ENCODE data around the gene SPDYE4. TPM values are rescaled to one million over a fixed set of nuclear protein-coding genes. Genes with fewer than 3 reads are reported as not detected.

Gene SPDYE4
- polyA plus RNA-seq, 1 of the 3 experiments (the other 2 are of a cell fraction), result not detected

DNA sequence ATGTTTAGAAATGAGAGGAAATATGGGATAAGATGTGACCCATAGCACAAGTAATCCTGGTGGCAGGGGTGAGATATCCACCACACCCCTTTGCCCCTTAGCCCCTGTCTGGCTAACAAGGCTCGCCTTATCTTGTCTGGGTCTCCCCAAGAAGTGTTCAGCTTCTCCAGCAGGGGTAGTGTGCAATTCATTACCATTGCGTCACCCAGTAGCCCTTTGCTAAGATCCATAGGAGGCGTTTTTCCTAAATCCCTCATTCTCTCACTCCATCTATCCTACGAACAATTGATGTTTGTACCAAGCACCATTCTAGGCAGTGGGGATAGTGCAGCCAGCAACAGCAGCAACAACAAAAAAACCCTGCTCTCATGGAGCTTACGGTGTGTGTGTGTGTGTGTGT lies 44.5 kb downstream of the SPDYE4 start (continued):
- TF ChIP-seq, protein P1, sequence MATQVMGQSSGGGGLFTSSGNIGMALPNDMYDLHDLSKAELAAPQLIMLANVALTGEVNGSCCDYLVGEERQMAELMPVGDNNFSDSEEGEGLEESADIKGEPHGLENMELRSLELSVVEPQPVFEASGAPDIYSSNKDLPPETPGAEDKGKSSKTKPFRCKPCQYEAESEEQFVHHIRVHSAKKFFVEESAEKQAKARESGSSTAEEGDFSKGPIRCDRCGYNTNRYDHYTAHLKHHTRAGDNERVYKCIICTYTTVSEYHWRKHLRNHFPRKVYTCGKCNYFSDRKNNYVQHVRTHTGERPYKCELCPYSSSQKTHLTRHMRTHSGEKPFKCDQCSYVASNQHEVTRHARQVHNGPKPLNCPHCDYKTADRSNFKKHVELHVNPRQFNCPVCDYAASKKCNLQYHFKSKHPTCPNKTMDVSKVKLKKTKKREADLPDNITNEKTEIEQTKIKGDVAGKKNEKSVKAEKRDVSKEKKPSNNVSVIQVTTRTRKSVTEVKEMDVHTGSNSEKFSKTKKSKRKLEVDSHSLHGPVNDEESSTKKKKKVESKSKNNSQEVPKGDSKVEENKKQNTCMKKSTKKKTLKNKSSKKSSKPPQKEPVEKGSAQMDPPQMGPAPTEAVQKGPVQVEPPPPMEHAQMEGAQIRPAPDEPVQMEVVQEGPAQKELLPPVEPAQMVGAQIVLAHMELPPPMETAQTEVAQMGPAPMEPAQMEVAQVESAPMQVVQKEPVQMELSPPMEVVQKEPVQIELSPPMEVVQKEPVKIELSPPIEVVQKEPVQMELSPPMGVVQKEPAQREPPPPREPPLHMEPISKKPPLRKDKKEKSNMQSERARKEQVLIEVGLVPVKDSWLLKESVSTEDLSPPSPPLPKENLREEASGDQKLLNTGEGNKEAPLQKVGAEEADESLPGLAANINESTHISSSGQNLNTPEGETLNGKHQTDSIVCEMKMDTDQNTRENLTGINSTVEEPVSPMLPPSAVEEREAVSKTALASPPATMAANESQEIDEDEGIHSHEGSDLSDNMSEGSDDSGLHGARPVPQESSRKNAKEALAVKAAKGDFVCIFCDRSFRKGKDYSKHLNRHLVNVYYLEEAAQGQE (IDR thresholded peaks at IDR 0.05; ENCODE audit: low read depth, low read length), result no peak
- no peak for TF ChIP-seq SIN3A (IDR thresholded peaks at IDR 0.05; ENCODE audit: borderline replicate concordance, low read depth, low read length)

DNA sequence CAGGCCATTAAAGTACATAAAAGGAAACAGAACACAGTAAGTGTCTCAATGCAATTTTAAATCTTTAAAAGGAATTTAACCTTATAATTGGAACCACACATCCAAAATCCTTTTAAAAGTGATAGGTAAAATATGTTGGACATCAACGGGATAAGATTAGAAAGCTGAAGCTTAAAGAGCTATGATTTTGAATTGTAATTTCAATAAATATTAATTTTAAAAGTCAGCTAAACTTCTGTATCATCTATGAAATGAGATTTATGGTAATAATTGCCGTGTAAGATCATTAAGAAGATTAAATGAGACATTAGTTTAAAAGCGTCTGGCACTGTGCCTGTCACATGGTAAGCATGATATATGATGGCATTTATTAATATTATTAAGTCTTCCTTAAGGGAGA lies 45.0 kb downstream of the SPDYE4 start:
- Histone ChIP-seq H3K79me2 (ENCODE audit: insufficient read depth) (no peaks in the 10 kb centered on the region), H2AFZ (ENCODE audit: low read depth) (no peak overlapping the region), H3K4me2 (no peak overlapping the region), H4K20me1 (ENCODE audit: insufficient read depth) (no peaks in the 10 kb centered on the region), H3K4me3 (ENCODE audit: low read depth in 2 of 2, low read length in 1 of 2) (no peak overlapping the region), H3K9ac (no peak overlapping the region), H3K27me3 (ENCODE audit: insufficient read depth) (no peaks in the 10 kb centered on the region; the same call in 1 of the 2 replicates), H3K36me3 (replicated peaks in 1 of 2; ENCODE audit: control insufficient read depth in 1 of 2, insufficient read depth in 2 of 2, low read length in 1 of 2) (no peaks in the 10 kb centered on the region), H3F3A (replicated peaks; ENCODE audit: insufficient read depth) (no peaks in the 10 kb centered on the region), H3K4me1 (ENCODE audit: control insufficient read depth in 1 of 2, insufficient read depth in 2 of 2, low read depth in 1 of 2, low read length in 1 of 2) (peaks cover 0 to 3% of the 10 kb centered on the region in 2 experiments; a peak in 1 of 4 replicates), H3K9me2 (no peaks in the 10 kb centered on the region), H3K27ac (ENCODE audit: low read depth in 2 of 2, low read length in 1 of 2) (no peak overlapping the region), H3K9me3 (no peaks in the 10 kb centered on the region)
- TF ChIP-seq EP300 (IDR thresholded peaks at IDR 0.05; ENCODE audit: borderline replicate concordance in 1 of 2, low read depth in 1 of 2, low read length in 1 of 2), result 0 out of 4 replicates have a peak, but pooled peaks of 1 of the 2 experiments have one; percentile 19
- TF ChIP-seq, protein P1 (IDR thresholded peaks at IDR 0.05; ENCODE audit: low read depth, low read length), result no peak
- POLR2A ChIA-PET, result no interaction called here
- WGBS (ENCODE audit: low lambda C conversion rate), result 20% methylated on average over 3 of the region's 3 CpGs
- CTCF ChIA-PET, result interaction anchor here (1.5 kb wide), 1 partner anchor 33 kb away, joined by 4 read pairs; no protein-coding TSS in a partner anchor
- no peak for DNase-seq

DNA sequence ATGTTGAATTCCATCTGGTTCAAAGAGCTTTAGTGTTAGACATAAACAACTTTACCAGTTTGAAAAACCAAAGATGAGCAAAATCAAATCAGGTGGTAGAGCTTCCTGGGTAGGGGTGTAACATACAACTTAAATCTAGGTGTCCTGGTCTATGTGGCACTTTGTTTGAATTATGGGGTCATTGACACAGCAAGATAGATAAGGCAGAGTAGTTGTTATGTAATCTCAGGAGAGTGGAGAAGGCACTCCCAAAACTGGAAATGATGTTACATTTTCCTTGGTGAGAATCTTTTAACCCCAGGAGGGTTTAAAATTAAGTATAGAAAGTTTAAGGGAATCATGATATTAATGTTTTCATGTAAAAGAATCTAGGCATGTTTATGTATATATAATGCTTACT lies 45.6 kb downstream of the SPDYE4 start:
- H3K9me2 ChIP-seq, result no peaks in the 10 kb centered on the region
- no peaks in the 10 kb centered on the region for H3F3A ChIP-seq (replicated peaks; ENCODE audit: insufficient read depth)
- DNase-seq, result no peak
- no peaks in the 10 kb centered on the region for H3K79me2 ChIP-seq (ENCODE audit: insufficient read depth)
- H3K9ac ChIP-seq, result no peak overlapping the region
- no peak overlapping the region for H3K27ac ChIP-seq (ENCODE audit: low read depth in 2 of 2, low read length in 1 of 2)
- H3K36me3 ChIP-seq (replicated peaks in 1 of 2; ENCODE audit: control insufficient read depth in 1 of 2, insufficient read depth in 2 of 2, low read length in 1 of 2), result no peaks in the 10 kb centered on the region
- ChIA-PET CTCF (no interaction called here), POLR2A (no interaction called here)
- no peak overlapping the region for H3K4me3 ChIP-seq (ENCODE audit: low read depth in 2 of 2, low read length in 1 of 2)
- H3K4me2 ChIP-seq, result no peak overlapping the region
- H3K9me3 ChIP-seq, result no peaks in the 10 kb centered on the region
- H3K4me1 ChIP-seq (ENCODE audit: control insufficient read depth in 1 of 2, insufficient read depth in 2 of 2, low read depth in 1 of 2, low read length in 1 of 2), result peaks cover 0 to 8% of the 10 kb centered on the region in 2 experiments; a peak in 1 of 4 replicates
- no peaks in the 10 kb centered on the region; the same call in 1 of the 2 replicates for H3K27me3 ChIP-seq (ENCODE audit: insufficient read depth)
- no peak overlapping the region for H2AFZ ChIP-seq (ENCODE audit: low read depth)
- H4K20me1 ChIP-seq (ENCODE audit: insufficient read depth), result no peaks in the 10 kb centered on the region
- TF ChIP-seq NRF1 (IDR thresholded peaks at IDR 0.05; ENCODE audit: low read depth, low read length) (no peak), MEF2A (IDR thresholded peaks at IDR 0.05; ENCODE audit: borderline replicate concordance, low read depth) (no peak), SIN3A (IDR thresholded peaks at IDR 0.05; ENCODE audit: borderline replicate concordance, low read depth, low read length) (no peak), YY1 (IDR thresholded peaks at IDR 0.05; ENCODE audit: low read depth) (no peak), RFX5 (IDR thresholded peaks at IDR 0.05; ENCODE audit: low read length) (no peak), TAF1 (IDR thresholded peaks at IDR 0.05; ENCODE audit: borderline replicate concordance, low read depth, low read length) (no peak), CTCF (IDR thresholded peaks at IDR 0.05) (no peak), MAX (IDR thresholded peaks at IDR 0.05; ENCODE audit: low read depth) (no peak), FOSL2 (IDR thresholded peaks at IDR 0.05; ENCODE audit: borderline replicate concordance, low read depth) (no peak), JUND (IDR thresholded peaks at IDR 0.05) (no peak), FOXM1 (IDR thresholded peaks at IDR 0.05; ENCODE audit: low read depth) (no peak), SMC3 (IDR thresholded peaks at IDR 0.05; ENCODE audit: low read depth, low read length) (no peak)
- TF ChIP-seq, protein P2, sequence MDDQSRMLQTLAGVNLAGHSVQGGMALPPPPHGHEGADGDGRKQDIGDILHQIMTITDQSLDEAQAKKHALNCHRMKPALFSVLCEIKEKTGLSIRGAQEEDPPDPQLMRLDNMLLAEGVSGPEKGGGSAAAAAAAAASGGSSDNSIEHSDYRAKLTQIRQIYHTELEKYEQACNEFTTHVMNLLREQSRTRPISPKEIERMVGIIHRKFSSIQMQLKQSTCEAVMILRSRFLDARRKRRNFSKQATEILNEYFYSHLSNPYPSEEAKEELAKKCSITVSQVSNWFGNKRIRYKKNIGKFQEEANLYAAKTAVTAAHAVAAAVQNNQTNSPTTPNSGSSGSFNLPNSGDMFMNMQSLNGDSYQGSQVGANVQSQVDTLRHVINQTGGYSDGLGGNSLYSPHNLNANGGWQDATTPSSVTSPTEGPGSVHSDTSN (IDR thresholded peaks at IDR 0.05), result no peak
